Spleen (tissue), 7 donors: Measurements from ENCODE around the gene PCSK6.

Experiments
- POLR2A ChIP-seq, 3 donors: fragments of 450-650 bp; IDR thresholded peaks; one replicate each; pipeline ENCODE4 v1.5.1; 2017; ENCODE audit warnings: antibody characterized with exemption in 3 of 3, mild to moderate bottlenecking in 1 of 3
- POLR2AphosphoS5 ChIP-seq, 3 donors: sonication (generic); formaldehyde crosslinking; IDR thresholded peaks; one replicate each; pipeline ENCODE4 v1.5.1; 2017; ENCODE audit warnings: antibody characterized with exemption in 3 of 3
- TF ChIP-seq, protein P1 (sequence below), 11 experiments: fragments of 200-600 bp in 7 of 11; fragments of 450-650 bp in 4 of 11; sonication (generic) in 4 of 11; IDR thresholded peaks in 8 of 11; conservative IDR thresholded peaks in 3 of 11; 1 replicate in 7 of 11; 2 replicates in 4 of 11; pipeline versions ENCODE4 v1.4.0 to v1.8.0; 2016 to 2021; ENCODE audit warnings: antibody characterized with exemption in 11 of 11, inconsistent platforms in 4 of 11, mild to moderate bottlenecking in 1 of 11
- donor health status: DM: no; HTN: no; CAD: no; lungs with moderate emphysema.
- donor health status: DM: no; HTN: no; CAD: no.
- donor health status: DM: no; HTN: no; CAD: no.

DNA sequence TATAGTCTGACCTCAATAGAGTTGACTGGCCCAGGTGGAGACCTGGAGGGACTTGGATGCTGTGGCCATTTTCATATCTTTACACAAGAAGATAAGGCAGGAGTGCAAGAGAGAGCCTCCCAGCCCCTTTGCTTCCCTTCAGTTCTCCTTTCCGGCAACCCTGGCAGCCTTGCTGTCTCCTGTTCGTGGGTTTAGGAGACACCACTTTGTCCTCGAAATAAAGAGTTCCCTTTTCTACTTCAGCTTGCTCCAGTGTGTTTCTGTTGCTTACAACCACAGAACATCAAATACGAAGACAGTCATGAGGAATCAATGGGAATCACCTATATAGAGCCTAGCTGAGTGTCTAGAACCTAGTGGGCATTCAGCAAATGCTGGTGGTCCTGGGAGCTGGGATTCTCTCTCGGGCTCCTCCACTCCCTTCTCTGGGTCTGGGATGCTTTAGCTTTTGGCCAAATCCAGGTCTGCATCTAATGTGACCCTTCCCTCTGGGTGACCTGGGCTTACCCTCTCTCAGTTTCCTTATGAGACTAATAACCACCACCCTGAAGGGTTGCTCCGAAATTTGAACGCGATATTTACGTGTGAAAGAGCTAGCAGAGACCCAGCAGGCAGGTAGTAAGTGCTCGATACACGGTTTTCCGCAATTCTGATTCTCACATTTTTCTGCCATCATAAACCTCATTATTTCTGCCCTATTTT is 44.5 kb downstream of the PCSK6 start:
- TF ChIP-seq, protein P1, sequence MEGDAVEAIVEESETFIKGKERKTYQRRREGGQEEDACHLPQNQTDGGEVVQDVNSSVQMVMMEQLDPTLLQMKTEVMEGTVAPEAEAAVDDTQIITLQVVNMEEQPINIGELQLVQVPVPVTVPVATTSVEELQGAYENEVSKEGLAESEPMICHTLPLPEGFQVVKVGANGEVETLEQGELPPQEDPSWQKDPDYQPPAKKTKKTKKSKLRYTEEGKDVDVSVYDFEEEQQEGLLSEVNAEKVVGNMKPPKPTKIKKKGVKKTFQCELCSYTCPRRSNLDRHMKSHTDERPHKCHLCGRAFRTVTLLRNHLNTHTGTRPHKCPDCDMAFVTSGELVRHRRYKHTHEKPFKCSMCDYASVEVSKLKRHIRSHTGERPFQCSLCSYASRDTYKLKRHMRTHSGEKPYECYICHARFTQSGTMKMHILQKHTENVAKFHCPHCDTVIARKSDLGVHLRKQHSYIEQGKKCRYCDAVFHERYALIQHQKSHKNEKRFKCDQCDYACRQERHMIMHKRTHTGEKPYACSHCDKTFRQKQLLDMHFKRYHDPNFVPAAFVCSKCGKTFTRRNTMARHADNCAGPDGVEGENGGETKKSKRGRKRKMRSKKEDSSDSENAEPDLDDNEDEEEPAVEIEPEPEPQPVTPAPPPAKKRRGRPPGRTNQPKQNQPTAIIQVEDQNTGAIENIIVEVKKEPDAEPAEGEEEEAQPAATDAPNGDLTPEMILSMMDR (IDR thresholded peaks at IDR 0.05 in 8 of 11, conservative IDR thresholded peaks at IDR 0.05 in 3 of 11), result no peak
- TF ChIP-seq POLR2A (IDR thresholded peaks at IDR 0.05), result no peak
- no peak for TF ChIP-seq POLR2AphosphoS5 (IDR thresholded peaks at IDR 0.05)
